HG03442 (cell line): ENCODE results near the gene FAM118A.
"Not testable (repeated sequence)": the region's sequence is repeated elsewhere in the genome, so short reads cannot be mapped to it uniquely, and the experiment has no call there.

Source experiments
- ATAC-seq: cut with Tn5 transposase; IDR thresholded peaks from one replicate; pipeline ENCODE4 v1.9.1; 2021; ENCODE audit warnings: mild to moderate bottlenecking, moderate library complexity; ENCODE audit not compliant: unreplicated experiment

FAM118A gene

DNA sequence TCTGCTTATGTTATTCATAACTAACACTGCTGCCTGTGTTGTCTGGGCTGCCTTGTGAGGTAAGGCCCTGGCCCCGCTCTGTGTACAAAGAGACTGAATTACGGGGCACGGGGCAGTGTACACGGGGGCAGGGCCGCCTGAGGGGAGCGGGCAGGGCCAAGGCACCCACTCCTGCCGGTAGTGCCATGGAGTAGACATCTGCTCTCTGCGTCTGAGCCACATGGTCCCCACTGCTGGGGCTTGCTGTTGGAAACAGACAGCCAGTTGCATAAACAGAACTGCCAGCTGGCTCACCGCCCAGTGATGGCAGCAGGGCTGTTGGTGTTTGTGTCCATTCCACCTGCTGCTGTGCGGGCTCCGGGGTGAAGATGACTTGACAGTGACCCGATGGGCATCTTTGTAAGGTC lies 19.8 kb downstream of the FAM118A start:
- no peak for ATAC-seq

DNA sequence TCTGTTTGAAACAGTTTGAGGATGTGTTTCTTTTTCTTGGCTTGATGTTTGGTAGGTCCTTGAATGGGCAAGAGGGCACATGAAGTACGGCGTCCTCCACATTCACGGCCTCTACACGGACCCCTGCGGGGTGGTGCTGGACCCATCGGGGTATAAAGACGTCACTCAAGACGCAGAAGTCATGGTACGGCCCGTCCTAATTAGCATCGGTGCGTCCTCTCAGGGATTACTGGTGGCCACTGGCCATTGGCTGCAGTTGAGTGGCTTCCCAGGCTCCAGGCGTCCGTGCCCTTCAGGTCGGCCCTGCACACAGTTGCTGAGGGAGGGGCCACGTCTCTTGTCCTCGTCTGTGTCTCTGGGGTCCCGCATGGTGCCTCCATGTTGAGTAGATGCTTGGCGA lies 20.8 kb downstream of the FAM118A start:
- ATAC-seq, result no peak

DNA sequence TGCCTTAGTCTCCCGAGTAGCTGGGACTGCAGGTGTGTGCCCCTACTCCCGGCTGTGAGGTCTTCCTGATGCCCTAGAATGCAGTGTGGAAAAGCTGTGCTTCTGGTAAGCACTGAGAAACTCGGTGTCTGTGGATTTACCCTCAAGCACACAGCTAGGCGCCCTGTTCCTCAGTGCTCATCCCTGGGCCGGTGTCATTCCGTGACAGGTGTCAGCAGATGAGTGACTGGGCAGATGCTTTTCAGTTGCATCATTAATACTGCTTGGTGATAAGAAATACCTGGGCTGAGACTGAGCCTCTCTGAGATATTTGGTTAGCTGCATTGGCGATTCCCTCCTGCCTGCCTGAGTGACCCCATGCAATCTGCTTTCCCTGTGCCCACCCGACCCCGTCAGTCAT lies 21.8 kb downstream of the FAM118A start:
- no peak for ATAC-seq

DNA sequence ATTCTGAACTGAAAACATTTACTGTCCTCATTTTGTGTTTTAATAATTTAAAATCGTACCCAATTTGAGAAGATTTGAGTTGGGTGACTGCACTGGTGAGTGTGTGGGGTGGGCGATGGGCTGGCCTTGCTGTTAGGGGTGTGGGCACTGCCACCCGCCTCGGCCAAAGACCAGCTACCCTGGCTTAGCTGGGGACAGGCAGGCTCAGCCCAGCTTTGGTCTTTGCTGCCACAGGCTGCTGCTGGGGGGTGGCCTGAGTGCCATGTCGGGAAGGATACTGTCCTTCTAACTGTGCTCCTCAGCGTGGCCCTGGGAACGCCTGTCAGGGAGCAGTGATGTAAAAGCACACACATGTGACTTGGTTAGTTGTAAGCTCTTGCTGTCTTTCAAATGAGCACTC lies 22.3 kb downstream of the FAM118A start:
- ATAC-seq, result no peak

DNA sequence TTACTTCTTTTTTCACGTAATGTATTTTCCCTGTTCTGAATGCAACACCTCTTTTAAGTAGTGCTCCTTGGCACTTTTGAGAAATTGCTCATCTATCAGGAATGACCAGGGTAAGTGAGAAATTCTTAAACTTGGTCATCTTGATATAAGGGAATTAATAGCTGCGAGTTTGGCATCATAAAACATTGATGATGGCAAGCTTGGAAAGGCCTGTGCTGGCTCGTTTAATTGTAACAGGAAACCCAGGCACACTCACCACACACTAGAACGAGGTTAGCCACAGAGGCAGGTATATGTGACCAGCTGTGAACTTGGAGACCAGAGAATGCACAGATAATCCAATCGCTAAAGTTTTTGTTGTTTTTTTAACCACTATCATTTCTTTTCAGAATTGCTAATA lies 24.3 kb downstream of the FAM118A start:
- ATAC-seq, result no peak

DNA sequence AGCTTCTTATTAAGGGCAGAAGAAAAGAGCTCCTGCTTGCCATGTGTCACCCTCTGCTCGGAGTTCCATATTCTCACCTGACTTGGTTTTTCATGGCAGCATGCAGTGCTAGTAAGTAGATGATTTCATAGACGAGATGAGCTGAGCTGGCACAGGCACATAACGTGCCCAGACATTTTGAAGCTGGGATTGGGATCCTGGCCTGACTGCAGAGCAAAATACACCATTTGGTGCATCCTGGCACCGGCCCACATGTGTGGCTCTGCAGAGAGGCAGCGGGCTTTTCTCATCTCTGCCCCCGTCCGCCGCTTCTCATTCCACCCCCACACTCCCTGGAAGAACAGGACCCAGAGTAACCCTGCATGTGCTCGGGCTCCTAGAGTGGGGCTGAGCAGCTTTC lies 24.8 kb downstream of the FAM118A start:
- no peak for ATAC-seq

DNA sequence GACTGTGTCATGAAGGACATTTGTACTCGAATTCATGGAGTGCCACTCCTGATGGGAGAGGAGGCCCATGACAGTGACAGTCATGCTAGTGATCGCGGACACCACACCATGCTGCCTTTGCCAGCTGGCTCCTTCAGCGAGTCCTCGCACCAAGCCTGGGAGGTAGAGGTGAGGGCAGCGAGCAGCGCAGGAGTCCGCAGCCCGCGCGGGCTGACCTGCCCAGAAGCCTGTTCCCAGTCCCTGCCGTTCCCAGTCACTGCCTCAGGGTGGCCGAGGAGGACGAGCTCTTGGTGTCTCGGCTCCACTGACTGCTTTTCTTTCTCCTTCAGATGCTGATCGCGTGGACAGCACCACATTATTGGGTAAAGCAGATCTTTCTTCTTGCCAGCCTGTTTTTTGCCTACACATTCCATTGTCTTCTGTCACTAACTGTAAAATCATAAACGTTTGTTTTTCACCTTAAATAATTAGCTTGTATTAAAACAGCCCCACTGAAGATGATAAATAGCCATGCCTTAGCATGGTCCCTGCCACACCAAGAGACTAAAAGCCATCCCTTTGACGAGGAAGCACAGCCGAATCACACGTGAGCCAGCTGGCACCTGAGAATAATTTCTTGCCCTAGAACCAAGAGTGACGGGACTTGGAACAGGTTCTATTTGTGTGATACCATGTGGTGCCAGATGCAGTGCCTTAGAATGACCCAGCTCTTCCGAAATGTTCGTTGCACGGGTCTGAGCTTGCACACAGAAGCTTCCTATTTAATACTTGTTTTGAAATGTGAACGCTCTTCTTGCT lies 25.5 kb downstream of the FAM118A start:
- no peak for ATAC-seq

DNA sequence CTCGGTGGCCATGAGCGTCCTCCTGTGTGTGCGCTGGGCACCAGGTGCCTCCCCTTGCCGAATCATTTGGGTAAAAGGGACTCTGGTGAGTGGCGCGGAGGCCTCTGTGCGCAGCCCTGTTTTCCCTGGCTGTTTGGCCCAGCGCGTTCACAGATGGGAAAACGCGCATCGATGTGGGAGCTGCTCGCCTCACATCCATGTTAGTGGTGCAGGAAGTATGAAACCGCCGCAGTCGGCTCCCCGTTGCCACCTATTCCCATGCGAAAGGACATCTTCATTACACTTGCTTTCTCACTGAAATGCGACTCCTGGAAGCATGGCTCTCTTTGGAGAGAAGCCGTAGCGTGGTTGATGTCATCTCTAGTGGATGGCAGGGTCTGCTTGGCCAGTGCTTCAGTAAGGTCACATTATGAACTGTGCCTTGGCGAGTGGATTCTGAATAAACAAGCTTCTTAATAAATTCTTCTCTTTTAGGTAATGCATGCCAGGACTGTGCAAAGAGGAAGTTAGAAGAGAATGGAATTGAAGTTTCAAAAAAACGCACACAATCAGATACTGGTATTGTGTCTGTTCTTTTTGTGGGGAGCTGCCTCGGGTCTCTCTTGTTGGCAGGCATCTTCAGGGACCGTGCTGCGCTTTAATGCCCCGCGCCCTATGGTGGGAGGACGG lies 26.3 kb downstream of the FAM118A start:
- ATAC-seq, result no peak

DNA sequence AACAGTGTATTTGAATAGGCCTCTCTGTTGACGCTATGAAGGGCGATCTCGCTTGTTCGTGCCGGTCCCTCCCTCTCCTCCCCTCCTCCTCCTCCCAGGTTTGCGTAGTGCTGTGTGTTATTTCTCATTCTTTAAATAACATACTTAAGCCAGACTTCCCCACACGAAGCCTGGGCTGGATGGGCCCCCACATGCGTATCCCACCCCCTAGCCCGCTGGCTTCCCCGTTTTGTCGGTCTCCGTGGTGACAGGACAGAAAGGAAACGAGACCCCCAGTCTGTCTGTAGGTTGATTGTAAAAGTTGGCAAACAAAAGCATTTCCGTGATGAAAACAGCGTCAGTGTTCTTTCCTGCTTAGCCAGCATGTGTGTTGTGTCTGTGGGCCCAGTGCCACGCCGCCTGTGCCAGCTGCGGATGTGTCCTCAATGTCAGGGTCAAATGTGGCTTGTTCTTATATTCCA lies 27.3 kb downstream of the FAM118A start:
- ATAC-seq, result no peak

DNA sequence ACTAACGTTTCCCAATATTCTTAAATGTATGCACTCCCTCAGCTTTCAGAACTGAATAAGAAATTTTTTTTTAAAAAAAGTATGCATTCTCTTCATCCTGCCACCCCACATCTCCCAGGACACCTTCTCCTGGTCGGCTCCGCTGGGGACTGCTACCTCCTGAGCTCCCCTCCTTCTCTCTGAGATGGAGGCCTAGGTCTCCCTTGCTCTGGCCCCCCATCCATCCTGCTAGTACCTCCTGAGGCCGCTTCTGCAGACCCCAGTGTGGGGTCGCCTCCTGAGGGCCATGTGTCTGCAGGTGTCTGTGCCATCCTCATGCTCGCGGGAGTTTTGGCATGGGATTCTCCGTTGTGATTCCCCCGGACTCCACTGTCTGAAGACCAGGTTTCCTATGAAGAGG lies 27.8 kb downstream of the FAM118A start:
- ATAC-seq, result no peak

DNA sequence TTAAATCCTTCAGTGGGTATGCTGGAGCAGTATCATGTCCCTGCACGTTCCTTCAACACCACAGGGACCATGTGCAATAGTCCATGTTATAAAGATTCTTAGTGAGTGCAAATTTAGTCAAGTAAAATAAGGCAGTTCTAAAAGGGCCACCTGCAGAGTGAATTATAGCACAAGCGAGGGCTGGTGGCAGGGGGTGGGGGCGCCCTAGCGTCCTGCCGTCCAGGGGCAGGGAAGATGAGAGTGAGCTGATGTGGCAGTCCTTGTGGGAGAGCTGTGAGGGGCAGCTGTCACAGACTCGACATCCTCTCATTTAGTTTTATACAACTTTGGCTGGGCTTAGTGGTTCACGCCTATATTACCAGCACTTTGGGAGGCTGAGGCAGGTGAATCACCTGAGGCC lies 29.1 kb downstream of the FAM118A start:
- no peak for ATAC-seq

DNA sequence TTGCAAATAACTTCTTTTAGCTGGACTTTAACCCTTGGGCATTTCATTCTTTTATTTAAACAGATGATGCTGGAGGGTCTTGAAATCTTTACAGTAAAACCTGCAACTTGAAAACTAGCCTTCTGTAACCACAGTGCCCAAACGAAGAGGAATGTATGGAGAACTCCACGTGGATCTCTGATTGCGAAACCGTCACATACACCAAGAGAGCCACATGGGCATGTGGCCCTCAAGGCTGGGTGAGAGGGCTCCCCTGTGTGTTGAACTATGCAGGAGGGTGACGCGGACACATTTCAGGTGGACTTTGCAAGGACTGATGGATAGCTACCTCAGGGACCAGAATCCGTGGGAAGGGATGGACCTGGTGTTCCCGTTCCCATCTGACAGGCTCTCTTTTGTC lies 30.6 kb downstream of the FAM118A start:
- no peak for ATAC-seq

DNA sequence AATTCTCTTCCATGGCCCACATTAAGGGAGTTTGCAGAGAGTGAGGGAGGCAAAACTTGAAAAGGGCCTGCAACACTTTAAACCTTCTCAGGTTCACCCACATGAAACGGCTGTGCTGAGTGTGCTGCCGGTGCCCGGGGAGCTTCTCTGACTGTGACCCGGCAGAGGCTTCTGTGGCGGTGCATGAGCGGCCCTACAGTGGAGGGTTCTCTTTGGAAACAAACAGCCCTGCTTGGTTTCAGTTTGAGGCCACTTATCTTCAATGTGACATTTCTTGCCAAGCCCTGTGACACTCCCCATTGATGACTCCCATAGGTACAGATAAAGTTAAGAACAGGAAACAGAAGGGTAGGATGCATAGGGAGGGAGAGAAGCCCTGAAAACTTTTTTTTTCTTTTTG lies 31.8 kb downstream of the FAM118A start:
- ATAC-seq, result no peak

DNA sequence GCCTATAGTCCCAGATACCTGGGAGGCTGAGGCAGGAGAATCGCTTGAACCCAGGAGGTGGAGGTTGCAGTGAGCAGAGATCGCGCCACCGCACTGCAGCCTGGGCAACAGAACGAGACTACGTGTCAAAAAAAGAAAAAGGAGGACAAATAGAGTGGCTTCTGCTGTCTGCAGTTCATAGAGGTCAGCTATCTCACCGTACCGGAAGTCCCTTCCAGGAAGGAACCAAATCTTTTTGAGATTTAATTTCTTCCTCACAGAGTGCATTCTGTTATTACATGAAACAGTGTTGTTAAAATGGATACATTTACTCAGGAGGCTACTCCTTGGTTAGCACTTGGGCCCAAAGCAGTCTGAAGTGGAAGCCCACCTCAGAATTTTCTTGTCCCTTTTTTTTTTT lies 33.4 kb downstream of the FAM118A start:
- ATAC-seq, result no peak

DNA sequence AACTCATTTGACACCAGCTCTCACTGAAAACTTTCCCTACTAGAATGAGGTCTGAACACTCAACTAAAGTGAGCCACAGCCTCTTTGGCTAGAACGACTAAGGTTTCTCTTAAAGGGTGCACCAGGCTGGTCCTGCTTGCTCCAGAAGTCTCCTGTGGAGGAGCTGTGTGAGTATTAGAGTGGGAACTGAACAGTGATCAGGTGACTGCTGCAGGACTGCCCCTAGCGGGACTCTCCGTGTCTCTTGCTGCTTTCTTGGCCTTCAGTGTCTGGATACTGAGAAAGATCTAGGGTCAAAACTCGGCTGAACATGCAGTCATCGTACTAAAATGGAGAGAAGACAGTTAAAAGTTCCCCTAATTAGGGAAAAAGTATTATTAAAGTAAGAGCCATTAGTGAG lies 34.6 kb downstream of the FAM118A start:
- no peak for ATAC-seq

DNA sequence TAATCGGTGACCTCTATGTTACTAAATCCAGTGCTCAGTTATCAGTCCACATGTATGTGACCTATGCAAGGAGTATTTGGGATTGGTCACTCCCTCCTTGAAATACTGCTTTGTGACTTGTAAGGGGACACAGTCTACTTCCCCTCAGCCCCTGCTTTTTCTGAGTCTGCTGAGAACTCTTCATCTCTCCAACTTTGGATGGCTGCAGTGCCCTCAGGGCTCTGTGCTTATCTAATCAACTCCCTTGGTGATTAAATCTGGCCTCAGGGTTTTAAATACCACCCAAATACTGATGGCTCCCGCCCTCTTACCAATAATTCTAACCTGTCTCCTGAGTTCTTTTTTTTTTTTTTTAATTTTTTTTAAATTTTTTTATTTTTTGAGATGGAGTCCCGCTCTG lies 40.2 kb downstream of the FAM118A start:
- ATAC-seq, result no peak

DNA sequence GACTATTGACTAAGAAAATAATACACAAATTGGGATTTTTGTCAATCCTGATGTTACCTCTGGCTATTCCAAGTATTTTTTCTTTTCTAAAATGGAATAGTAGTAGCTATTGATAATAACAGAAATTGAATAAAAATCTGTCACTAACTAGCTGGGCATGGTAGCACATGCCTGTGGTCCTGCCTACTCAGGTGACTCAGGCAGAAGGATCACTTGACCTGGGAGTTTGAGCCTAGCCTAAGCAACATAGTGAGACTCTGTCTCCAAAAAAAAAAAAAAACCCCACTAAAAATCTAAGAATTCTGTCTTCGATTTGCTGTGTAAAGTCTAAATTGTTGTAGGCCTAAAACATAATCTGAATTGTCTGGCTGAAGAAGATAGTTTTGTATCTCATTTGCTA lies 42.2 kb downstream of the FAM118A start:
- ATAC-seq, result no peak

DNA sequence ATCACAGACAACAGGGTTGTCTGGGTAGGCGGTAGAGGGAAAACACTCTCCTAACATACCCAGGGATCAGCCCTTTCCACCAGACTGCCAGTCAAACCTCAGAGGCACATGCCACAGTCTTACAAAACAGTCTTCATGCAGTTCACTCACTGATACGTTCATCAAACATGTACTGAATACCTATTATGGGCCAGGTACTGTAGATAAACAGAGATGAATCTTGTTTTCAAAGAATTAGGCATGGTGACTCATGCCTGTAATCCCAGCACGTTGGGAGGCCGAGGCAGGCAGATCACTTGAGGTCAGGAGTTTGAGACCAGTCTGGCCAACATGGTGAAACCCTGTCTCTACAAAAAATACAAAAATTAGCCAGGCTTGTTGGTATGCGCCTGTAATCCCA lies 43.0 kb downstream of the FAM118A start:
- ATAC-seq, result not testable (repeated sequence)

DNA sequence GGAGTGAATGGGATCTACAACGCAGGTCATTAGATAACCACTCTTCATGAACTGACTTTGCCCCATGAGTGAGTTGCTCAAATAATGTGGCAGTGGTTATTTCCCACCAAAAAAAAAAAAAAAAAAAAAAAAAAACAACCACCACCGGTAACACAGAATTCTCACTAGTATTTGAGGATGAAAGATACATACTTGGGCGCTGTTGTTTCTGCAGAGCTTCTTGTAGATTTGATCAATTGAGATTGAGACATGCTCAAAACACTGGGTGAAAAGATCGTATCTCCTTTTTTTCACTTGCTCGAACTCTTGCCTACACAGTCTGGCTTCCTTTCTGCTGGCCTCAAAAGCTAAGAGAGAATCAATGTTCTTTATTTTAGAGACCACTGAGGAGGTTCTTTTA lies 44.1 kb downstream of the FAM118A start:
- no peak for ATAC-seq

DNA sequence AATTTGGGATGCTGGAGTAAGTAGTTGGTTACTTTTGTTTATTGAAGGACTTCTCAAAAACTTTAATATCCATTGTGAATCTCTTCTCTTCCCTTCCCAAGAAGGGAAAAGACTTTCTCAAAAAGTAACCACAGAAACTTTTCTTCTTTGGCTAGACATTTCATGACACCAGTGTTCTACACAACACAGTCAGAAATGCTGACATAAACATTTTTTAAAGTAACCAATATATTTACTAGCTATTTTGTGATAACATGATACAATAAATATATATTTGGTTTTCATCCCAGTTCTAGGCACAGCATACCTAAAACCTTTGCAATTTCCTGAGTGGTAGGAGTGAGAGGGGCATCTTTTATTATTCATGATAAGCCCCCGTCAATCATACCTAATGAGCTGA lies 47.8 kb downstream of the FAM118A start:
- ATAC-seq, result no peak

DNA sequence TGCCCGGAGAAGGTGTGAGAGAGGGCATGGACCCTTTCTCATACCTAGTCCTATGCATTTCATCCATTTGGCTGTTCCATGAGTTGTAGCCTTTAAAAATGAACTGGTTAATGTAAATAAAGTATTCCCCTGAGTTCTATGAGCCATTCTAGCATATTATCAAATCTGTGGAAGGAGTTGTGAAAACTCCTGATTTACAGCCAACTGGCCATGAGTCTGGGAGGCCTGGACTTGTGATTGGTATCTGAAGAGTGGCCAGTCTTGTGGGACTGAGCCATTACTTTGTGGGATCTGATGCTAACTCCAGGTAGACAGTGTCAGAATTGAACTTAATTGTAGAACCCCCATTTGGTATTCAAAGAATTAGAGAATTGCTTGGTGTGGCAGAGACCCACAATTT lies 48.4 kb downstream of the FAM118A start:
- ATAC-seq, result no peak

DNA sequence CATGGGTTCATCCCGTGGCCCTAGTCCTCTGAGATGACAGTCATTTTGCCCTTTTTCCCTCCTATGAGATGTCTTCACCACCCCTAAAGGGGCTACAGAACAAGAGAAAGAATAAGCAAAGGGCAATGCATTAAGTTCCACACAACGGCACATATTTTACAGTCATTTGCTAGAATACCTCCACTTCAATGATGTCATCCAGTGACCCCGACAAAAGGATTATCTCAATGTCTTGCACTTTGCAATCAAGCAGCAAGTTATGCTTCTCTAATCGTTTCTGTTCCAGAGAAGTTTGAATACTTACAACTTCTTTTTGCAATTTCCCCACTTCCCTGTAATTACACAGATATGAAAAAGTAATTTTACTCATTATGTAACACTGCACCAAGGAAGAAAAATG lies 49.9 kb downstream of the FAM118A start:
- no peak for ATAC-seq

DNA sequence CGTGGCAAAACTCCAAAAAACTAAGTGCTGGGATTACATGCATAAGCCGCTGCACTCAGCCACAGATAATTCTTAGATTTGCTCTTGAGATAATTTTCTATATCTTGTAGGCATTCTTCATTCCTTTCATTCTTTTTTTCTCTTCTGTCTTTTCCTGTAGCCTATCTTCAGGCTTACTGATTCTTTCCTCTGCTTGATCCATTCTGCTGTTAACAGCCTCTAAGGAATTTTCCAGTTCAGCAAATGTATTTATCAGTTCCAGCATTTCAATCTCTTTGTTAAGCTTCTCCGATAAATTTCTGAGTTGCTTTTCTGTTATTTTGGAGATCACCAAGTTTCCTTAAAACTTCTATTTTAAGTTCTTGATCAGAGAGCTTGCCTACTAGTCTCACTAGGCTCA lies 57.0 kb downstream of the FAM118A start:
- ATAC-seq, result no peak
